H1 (cell line): Measurements from ENCODE around the gene FHIT. TPM values are rescaled to one million over a fixed set of nuclear protein-coding genes. Genes with fewer than 3 reads are reported as not detected.

Experiments used
- CTCF ChIA-PET: fragments of 300-600 bp; sonication (Branson Sonifier 250); formaldehyde crosslinking; loops from one replicate; lab custom pipeline; 2021; ENCODE audit not compliant: partially characterized antibody; lab: Charles Lee
- POLR2A ChIA-PET: fragments of 300-600 bp; sonication (Branson Sonifier 250); formaldehyde crosslinking; loops from one replicate; lab custom pipeline; 2021; ENCODE audit warnings: inconsistent platforms; ENCODE audit not compliant: partially characterized antibody; lab: Charles Lee
- DNase-seq, 2 experiments: peaks; one replicate each; pipeline versions ENCODE4 v3.0.0 to v3.0.0-alpha.2; 2010 to 2022; ENCODE audit warnings: low spot score in 2 of 2, low read depth in 1 of 2, mixed read lengths in 1 of 2
- FAIRE-seq: peaks from 2 replicates; lab custom pipeline; 2011; peaks lifted over from hg19 to GRCh38; lab: Jason Lieb, UNC
- H2AFZ ChIP-seq: 2 replicates; pipeline ENCODE4 v1.8.1; 2012; ENCODE audit warnings: low read length, inconsistent platforms
- H2AK5ac ChIP-seq: 2 replicates; pipeline ENCODE4 v1.6.1; 2013; ENCODE audit warnings: low read depth, low read length
- H2BK120ac ChIP-seq: replicated peaks from 2 replicates; pipeline ENCODE3; 2013; ENCODE audit warnings: low read depth, low read length, inconsistent platforms
- H2BK12ac ChIP-seq: 2 replicates; pipeline ENCODE4 v1.6.1; 2013; ENCODE audit warnings: low read depth, low read length
- H2BK15ac ChIP-seq: 2 replicates; pipeline ENCODE4 v1.6.1; 2013; ENCODE audit warnings: low read length
- H2BK20ac ChIP-seq: 2 replicates; pipeline ENCODE4 v1.6.1; 2013; ENCODE audit warnings: low read length
- H2BK5ac ChIP-seq: 2 replicates; pipeline ENCODE4 v1.6.1; 2013; ENCODE audit warnings: low read depth, low read length
- H3K14ac ChIP-seq: 2 replicates; pipeline ENCODE4 v1.6.1; 2013; ENCODE audit warnings: inconsistent platforms; ENCODE audit not compliant: insufficient read length
- H3K18ac ChIP-seq: 2 replicates; pipeline ENCODE4 v1.6.1; 2013; ENCODE audit warnings: low read length; ENCODE audit errors: extremely low read depth
- H3K23ac ChIP-seq: 2 replicates; pipeline ENCODE4 v1.6.1; 2013; ENCODE audit warnings: inconsistent platforms; ENCODE audit not compliant: insufficient read length
- H3K23me2 ChIP-seq: 2 replicates; pipeline ENCODE4 v1.6.1; 2013; ENCODE audit warnings: low read depth, low read length
- H3K27ac ChIP-seq: 2 replicates; pipeline ENCODE4 v1.6.1; 2011; ENCODE audit warnings: low read depth, low read length, inconsistent platforms
- H3K27me3 ChIP-seq, 4 experiments: replicated peaks in 1 of 4; 1 replicate in 1 of 4; 2 replicates in 3 of 4; pipeline versions ENCODE4 v1.6.1 to v1.8.1; 2011 to 2013; ENCODE audit warnings: low read length in 3 of 4, mild to moderate bottlenecking in 3 of 4, inconsistent platforms in 2 of 4, mixed read lengths in 2 of 4, moderate library complexity in 1 of 4; ENCODE audit not compliant: control insufficient read depth in 3 of 4, insufficient read depth in 3 of 4; ENCODE audit errors: extremely low read depth in 1 of 4
- H3K36me3 ChIP-seq, 4 experiments: 2 replicates each; pipeline versions ENCODE4 v1.6.1 to v1.8.1; 2011 to 2013; ENCODE audit warnings: mild to moderate bottlenecking in 4 of 4, low read length in 3 of 4, moderate library complexity in 2 of 4, control low read depth in 1 of 4, inconsistent platforms in 1 of 4; ENCODE audit not compliant: insufficient read depth in 4 of 4, control insufficient read depth in 2 of 4
- H3K4ac ChIP-seq: replicated peaks from 2 replicates; pipeline ENCODE3; 2013; ENCODE audit warnings: low read length, low read depth, mixed read lengths, inconsistent platforms; ENCODE audit not compliant: insufficient read length
- H3K4me1 ChIP-seq, 4 experiments: replicated peaks in 1 of 4; 1 replicate in 1 of 4; 2 replicates in 3 of 4; pipeline versions ENCODE4 v1.6.1 to v1.8.1; 2011 to 2013; ENCODE audit warnings: low read length in 3 of 4, inconsistent platforms in 2 of 4, mixed read lengths in 1 of 4; ENCODE audit not compliant: insufficient read depth in 4 of 4, control insufficient read depth in 3 of 4
- H3K4me2 ChIP-seq, 2 experiments: 2 replicates each; pipeline versions ENCODE4 v1.6.1 to v1.8.1; 2011 to 2013; ENCODE audit warnings: low read depth in 2 of 2, low read length in 2 of 2, control low read depth in 1 of 2, inconsistent platforms in 1 of 2, mild to moderate bottlenecking in 1 of 2; ENCODE audit not compliant: insufficient read depth in 1 of 2
- H3K4me3 ChIP-seq, 4 experiments: fragments of 200-600, 300-600 bp in 1 of 4; sonication (generic), shearing (Covaris generic), sonication (Bioruptor Twin) in 1 of 4; 2 replicates each; pipeline versions ENCODE4 v1.5.1 to v1.8.1; 2011 to 2016; ENCODE audit warnings: low read length in 4 of 4, low read depth in 3 of 4, control low read depth in 2 of 4, inconsistent platforms in 2 of 4, mild to moderate bottlenecking in 2 of 4, mixed read lengths in 1 of 4, moderate library complexity in 1 of 4; ENCODE audit not compliant: insufficient read depth in 2 of 4; ENCODE audit errors: extremely low read depth in 1 of 4
- H3K56ac ChIP-seq: replicated peaks from 2 replicates; pipeline ENCODE3; 2013; ENCODE audit warnings: low read depth, mild to moderate bottlenecking, mixed read lengths, low read length, inconsistent platforms; ENCODE audit not compliant: insufficient read length
- H3K79me1 ChIP-seq: 2 replicates; pipeline ENCODE4 v1.6.1; 2013; ENCODE audit warnings: low read depth, low read length, control low read depth
- H3K79me2 ChIP-seq, 2 experiments: 2 replicates each; pipeline versions ENCODE4 v1.6.1 to v1.8.1; 2012 to 2013; ENCODE audit warnings: low read length in 2 of 2, mild to moderate bottlenecking in 2 of 2, inconsistent platforms in 1 of 2; ENCODE audit not compliant: insufficient read depth in 2 of 2, control insufficient read depth in 1 of 2
- H3K9ac ChIP-seq, 4 experiments: replicated peaks in 1 of 4; 1 replicate in 1 of 4; 2 replicates in 3 of 4; pipeline versions ENCODE4 v1.6.1 to v1.8.1; 2011 to 2013; ENCODE audit warnings: low read depth in 3 of 4, low read length in 3 of 4, control low read depth in 2 of 4, mild to moderate bottlenecking in 2 of 4, moderate library complexity in 2 of 4, inconsistent platforms in 1 of 4; ENCODE audit errors: extremely low read depth in 1 of 4
- H3K9me3 ChIP-seq, 2 experiments: 2 replicates each; pipeline versions ENCODE4 v1.6.1 to v1.8.1; 2012 to 2013; ENCODE audit warnings: mild to moderate bottlenecking in 2 of 2, moderate library complexity in 2 of 2, control low read depth in 1 of 2, inconsistent platforms in 1 of 2, low read depth in 1 of 2, low read length in 1 of 2, mixed read lengths in 1 of 2; ENCODE audit not compliant: insufficient read depth in 2 of 2
- H4K20me1 ChIP-seq, 2 experiments: replicated peaks in 1 of 2; 2 replicates each; pipeline versions ENCODE3 to v1.8.1; 2011 to 2013; ENCODE audit warnings: inconsistent platforms in 2 of 2, low read length in 2 of 2, mild to moderate bottlenecking in 1 of 2; ENCODE audit not compliant: insufficient read depth in 2 of 2, control insufficient read depth in 1 of 2
- H4K5ac ChIP-seq: 2 replicates; pipeline ENCODE4 v1.6.1; 2013; ENCODE audit warnings: low read length, low read depth, mixed read lengths, inconsistent platforms; ENCODE audit not compliant: insufficient read length
- H4K8ac ChIP-seq: 2 replicates; pipeline ENCODE4 v1.8.0; 2013; ENCODE audit warnings: mild to moderate bottlenecking, moderate library complexity, low read length, inconsistent platforms; ENCODE audit not compliant: insufficient read depth; ENCODE audit errors: extremely low read depth
- H4K91ac ChIP-seq: replicated peaks from 2 replicates; pipeline ENCODE3; 2013; ENCODE audit warnings: low read length, mixed read lengths, inconsistent platforms; ENCODE audit not compliant: insufficient read length
- ATF3 ChIP-seq: IDR thresholded peaks from 2 replicates; pipeline ENCODE4 v1.6.1; 2011; ENCODE audit warnings: low read depth, mild to moderate bottlenecking, low read length; ENCODE audit not compliant: insufficient read depth
- CTCF ChIP-seq, 3 experiments: IDR thresholded peaks; 1 replicate in 2 of 3; 2 replicates in 1 of 3; pipeline versions ENCODE4 v1.5.1 to v1.6.1; 2011; ENCODE audit warnings: low read length in 3 of 3, mild to moderate bottlenecking in 3 of 3, inconsistent platforms in 2 of 3, low read depth in 1 of 3, moderate library complexity in 1 of 3; ENCODE audit not compliant: insufficient read depth in 1 of 3; ENCODE audit errors: control extremely low read depth in 1 of 3
- HDAC6 ChIP-seq: IDR thresholded peaks from one replicate; pipeline ENCODE4 v1.7.1; 2012; ENCODE audit warnings: low read depth, mild to moderate bottlenecking, inconsistent platforms, low read length, moderate library complexity
- NRF1 ChIP-seq: IDR thresholded peaks from 2 replicates; pipeline ENCODE4 v1.6.1; 2011; ENCODE audit warnings: mild to moderate bottlenecking, low read depth, low read length, improper control_type of control experiment
- TAF1 ChIP-seq: IDR thresholded peaks from 2 replicates; pipeline ENCODE4 v1.6.1; 2011; ENCODE audit warnings: mild to moderate bottlenecking, low read depth, low read length
- TAF7 ChIP-seq: optimal IDR thresholded peaks from 2 replicates; pipeline ENCODE3; 2011; ENCODE audit warnings: low read depth, mild to moderate bottlenecking, inconsistent platforms, low read length, moderate library complexity, borderline replicate concordance
- polyA plus RNA-seq, 7 experiments: library from polyadenylated mRNA; depleted of rRNA in 3 of 7; stranded (reverse) in 5 of 7; unstranded in 2 of 7; fragments of >200 nt in 5 of 7; fragments of 200-250 nt in 2 of 7; gene quantifications; 1 replicate in 5 of 7; 2 replicates in 1 of 7; 4 replicates in 1 of 7; pipeline versions ENCODE4 v1.2.1 to v1.2.3, GENCODE V29; 2011 to 2013; ENCODE audit warnings: missing spikeins in 2 of 7, mixed read lengths in 2 of 7
- total RNA-seq: library from RNA; stranded (reverse); fragmentation: NEBNext Ultra II Directional; extraction: Animal tissue kit (Norgen Biotek cat#: 25700); gene quantifications from 2 replicates; pipeline ENCODE4 v1.2.1, GENCODE V29; 2021

Gene FHIT
- total and polyA plus RNA-seq, 2 of the 8 experiments (the other 6 are each of a cell fraction or from before 2014, with no cell fraction given) = 1.2 to 3.2 TPM

GRCh38 chr3:60263191-60263590 is 988.1 kb downstream of the FHIT start:
- Histone ChIP-seq H2BK20ac (no peak overlapping the region), H2AK5ac (no peak overlapping the region), H2BK5ac (no peak overlapping the region), H3K18ac (no peak overlapping the region), H3K27ac (no peak overlapping the region), H3K9me3 (no peaks in the 10 kb centered on the region), H2BK12ac (no peak overlapping the region), H3K79me2 (no peaks in the 10 kb centered on the region), H3K9ac (no peak overlapping the region), H3K36me3 (no peaks in the 10 kb centered on the region), H2BK15ac (no peak overlapping the region), H3K4me2 (no peak overlapping the region), H3K14ac (no peak overlapping the region), H2BK120ac (no peak overlapping the region), H3K4ac (no peak overlapping the region), H3K27me3 (no peaks in the 10 kb centered on the region), H2AFZ (no peak overlapping the region), H3K23me2 (no peaks in the 10 kb centered on the region), H3K56ac (no peak overlapping the region), H4K20me1 (no peaks in the 10 kb centered on the region), H4K91ac (no peak overlapping the region), H3K79me1 (no peaks in the 10 kb centered on the region), H3K4me1 (no peaks in the 10 kb centered on the region), H4K8ac (no peak overlapping the region), H4K5ac (no peak overlapping the region), H3K23ac (no peak overlapping the region), H3K4me3 (no peak overlapping the region)
- ChIA-PET CTCF (interaction anchor here (0.7 kb wide), 1 partner anchor 49 kb away, joined by 3 read pairs; no protein-coding TSS in a partner anchor), POLR2A (interaction anchor here (0.6 kb wide), 1 partner anchor 83 kb away, joined by 3 read pairs; no protein-coding TSS in a partner anchor)
- DNase-seq (no peak), FAIRE-seq (no peak)
- TF ChIP-seq TAF7 (no peak), TAF1 (no peak), ATF3 (no peak), NRF1 (no peak), CTCF (IDR thresholded peaks at IDR 0.05; ENCODE audit: control extremely low read depth in 1 of 3, insufficient read depth in 1 of 3, low read depth in 1 of 3, low read length in 3 of 3) (no peak), HDAC6 (no peak)
